ENCODE measurements around the gene CTU1.
"Not testable (repeated sequence)": the region's sequence is repeated elsewhere in the genome, so short reads cannot be mapped to it uniquely, and the experiment has no call there.

CTU1 gene

GRCh38 chr19:51108066-51108804 lies at the start of gene CTU1:
CTU1 (minus strand) TSS chr19:51108409; CDS start chr19:51104569, 3,840 bp downstream.
- DNase-seq = peak; percentile 94

- DNase-seq = no peak
These were observed 49.1 kb upstream of the CTU1 start for GRCh38 chr19:51157265-51157664.

GRCh38 chr19:51156710-51157109 lies 48.5 kb upstream of the CTU1 start:
- no peak for DNase-seq

- DNase-seq = no peak
These were observed 42.4 kb upstream of the CTU1 start for GRCh38 chr19:51150627-51151026.

- no peak for DNase-seq
These were observed 40.4 kb upstream of the CTU1 start for GRCh38 chr19:51148580-51148979.

- no peak for DNase-seq
These were observed 39.5 kb upstream of the CTU1 start for GRCh38 chr19:51147663-51148062.

GRCh38 chr19:51146751-51147150 lies 38.5 kb upstream of the CTU1 start:
- no peak for DNase-seq

GRCh38 chr19:51145916-51146493 lies 37.8 kb upstream of the CTU1 start:
- DNase-seq = no peak

GRCh38 chr19:51144482-51145045 lies 36.4 kb upstream of the CTU1 start:
- no peak for DNase-seq

GRCh38 chr19:51143486-51143885 lies 35.3 kb upstream of the CTU1 start:
- DNase-seq = no peak

GRCh38 chr19:51142809-51143475 lies 34.7 kb upstream of the CTU1 start:
- not testable (repeated sequence) for DNase-seq

- DNase-seq = no peak
These were observed 33.9 kb upstream of the CTU1 start, which contains the start of gene SIGLEC7 for GRCh38 chr19:51142119-51142518. SIGLEC7 (plus strand) TSS chr19:51142301; CDS start chr19:51142370, 69 bp downstream.

- no peak for DNase-seq
These were observed 33.0 kb upstream of the CTU1 start for GRCh38 chr19:51141181-51141580.

- DNase-seq = no peak
These were observed 32.2 kb upstream of the CTU1 start for GRCh38 chr19:51140441-51140840.

- no peak for DNase-seq
These were observed 31.2 kb upstream of the CTU1 start for GRCh38 chr19:51139299-51140014.

GRCh38 chr19:51138549-51138979 lies 30.4 kb upstream of the CTU1 start:
- DNase-seq = no peak

GRCh38 chr19:51137792-51138425 lies 29.7 kb upstream of the CTU1 start:
- DNase-seq = no peak

- no peak for DNase-seq
These were observed 28.8 kb upstream of the CTU1 start for GRCh38 chr19:51136851-51137551.

GRCh38 chr19:51135986-51136762 lies 28.0 kb upstream of the CTU1 start:
- DNase-seq = no peak

- DNase-seq = no peak
These were observed 26.8 kb upstream of the CTU1 start for GRCh38 chr19:51135004-51135403.

Data from stimulated activated CD4-positive, alpha-beta T cell treated with anti-CD3 and anti-CD28 coated beads, Interleukin-12 subunit alpha, Interleukin-12 subunit beta, amount 100 ng/mL, for 4 hours (primary cell).